Panc1 (cell line): ENCODE data around the gene MRPS5.

Source experiments
- CTCF ChIP-seq: fragments of 450-650 bp; IDR thresholded peaks from 2 replicates; pipeline ENCODE4 v1.5.1; 2017; ENCODE audit warnings: mild to moderate bottlenecking
- REST ChIP-seq, 2 experiments: IDR thresholded peaks; 2 replicates each; pipeline ENCODE4 v1.6.1; 2011 to 2012; ENCODE audit warnings: low read depth in 2 of 2, control low read depth in 1 of 2, low read length in 1 of 2, mild to moderate bottlenecking in 1 of 2, moderate library complexity in 1 of 2; ENCODE audit not compliant: insufficient read depth in 1 of 2

DNA sequence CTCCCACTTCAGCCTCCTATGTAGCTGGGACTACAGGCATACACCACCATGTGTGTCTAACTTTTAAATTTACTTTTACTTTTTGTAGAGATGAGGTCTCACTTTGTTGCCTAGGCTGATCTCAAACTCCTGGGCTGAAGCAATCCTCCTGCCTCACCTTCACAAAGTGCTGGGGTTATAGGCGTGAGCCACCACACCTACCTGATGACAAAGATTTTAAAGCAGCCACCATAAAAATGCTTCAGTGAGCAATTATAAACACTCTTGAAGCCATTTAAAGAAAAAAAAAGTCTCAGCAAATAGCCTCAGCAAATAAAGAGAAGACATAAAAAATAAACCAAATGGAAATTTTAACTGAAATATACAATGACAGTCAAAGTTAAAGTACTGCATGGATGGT, 35.6 kb downstream of the MRPS5 start:
- TF ChIP-seq CTCF: no peak
- no peak for TF ChIP-seq REST (IDR thresholded peaks at IDR 0.05; ENCODE audit: insufficient read depth in 1 of 2, low read depth in 2 of 2, low read length in 1 of 2)
